K562 (cell line): ENCODE measurements around the gene SCAP. TPM values are rescaled to one million over a fixed set of nuclear protein-coding genes. Genes with fewer than 3 reads are reported as not detected.

Experiments
- CAMTA2 ChIP-seq: fragments of 250-450 bp; sonication (Bioruptor Pico); conservative IDR thresholded peaks from 2 replicates; pipeline ENCODE4 v1.5.1; 2022
- FOXK1 ChIP-seq: sonication (generic); formaldehyde crosslinking; IDR thresholded peaks from 2 replicates; pipeline ENCODE4 v1.8.0; 2022; ENCODE audit warnings: missing genetic modification reagents, mild to moderate bottlenecking, borderline replicate concordance
- LEF1 ChIP-seq: fragments of 450-650 bp; IDR thresholded peaks from 2 replicates; pipeline ENCODE4 v1.6.1; 2016; ENCODE audit warnings: mild to moderate bottlenecking
- ZNF282 ChIP-seq: sonication (generic); formaldehyde crosslinking; IDR thresholded peaks from 2 replicates; pipeline ENCODE4 v1.8.1; 2023; ENCODE audit warnings: missing genetic modification reagents
- ZNF668 ChIP-seq: fragments of 250-450 bp; sonication (Bioruptor Pico); IDR thresholded peaks from 2 replicates; pipeline ENCODE4 v1.8.0; 2022; ENCODE audit warnings: mild to moderate bottlenecking, inconsistent platforms
- polyA plus RNA-seq, 8 experiments: library from polyadenylated mRNA; depleted of rRNA in 4 of 8; stranded (reverse) in 5 of 8; unstranded in 3 of 8; fragments of >200 nt; fragmentation: Nextera tagmentation in 2 of 8; fragmentation: Illumina TruSeq in 1 of 8; extraction: Ambion mirVana in 2 of 8; extraction: Trizol in 1 of 8; gene quantifications; 2 replicates each; pipeline versions ENCODE4 v1.2.1 to v1.2.3, GENCODE V29; 2011 to 2014; ENCODE audit warnings: inconsistent platforms in 1 of 8, missing spikeins in 1 of 8
- total RNA-seq, 7 experiments: library from RNA; depleted of rRNA in 6 of 7; stranded (reverse); fragments of >200 nt in 6 of 7; fragmentation: Illumina TruSeq in 2 of 7; extraction: Trizol in 2 of 7; gene quantifications; 2 replicates each; pipeline versions ENCODE4 v1.2.1 to v1.2.3, GENCODE V29; 2011 to 2021; ENCODE audit warnings: low replicate concordance in 1 of 7
- TF ChIP-seq, protein P1 (sequence below), 2 experiments: fragments of 450-650 bp in 1 of 2; sonication (generic) in 1 of 2; formaldehyde crosslinking in 1 of 2; IDR thresholded peaks; 2 replicates each; pipeline versions ENCODE4 v1.7.1 to v1.9.0; 2016 to 2022; ENCODE audit warnings: inconsistent platforms in 1 of 2, mild to moderate bottlenecking in 1 of 2, missing genetic modification reagents in 1 of 2
- TF ChIP-seq, protein P2 (sequence below), 3 experiments: fragments of 200-800 bp in 1 of 3; fragments of 250-450 bp in 1 of 3; fragments of 450-650 bp in 1 of 3; sonication (Bioruptor Pico) in 1 of 3; sonication (Bioruptor generic) in 1 of 3; formaldehyde crosslinking in 1 of 3; IDR thresholded peaks; 2 replicates each; pipeline versions ENCODE4 v1.6.1 to v1.8.0; 2016 to 2022; ENCODE audit warnings: mild to moderate bottlenecking in 2 of 3, missing genetic modification characterization in 2 of 3, missing compliant biosample characterization in 1 of 3, moderate library complexity in 1 of 3
- TF ChIP-seq, protein P3 (sequence below): fragments of 450-650 bp; IDR thresholded peaks from 2 replicates; pipeline ENCODE4 v1.6.1; 2014; ENCODE audit warnings: low read depth, mild to moderate bottlenecking, moderate library complexity, borderline replicate concordance
- TF ChIP-seq, protein P4 (sequence below): fragments of 450-650 bp; IDR thresholded peaks from 2 replicates; pipeline ENCODE4 v1.6.1; 2017; ENCODE audit warnings: mild to moderate bottlenecking, moderate library complexity

The SCAP gene
- total and polyA plus RNA-seq, 9 of the 15 experiments (the other 6 are each of a cell fraction or from before 2014, with no cell fraction given), result 2.6 to 104 (median 37.8) TPM

DNA sequence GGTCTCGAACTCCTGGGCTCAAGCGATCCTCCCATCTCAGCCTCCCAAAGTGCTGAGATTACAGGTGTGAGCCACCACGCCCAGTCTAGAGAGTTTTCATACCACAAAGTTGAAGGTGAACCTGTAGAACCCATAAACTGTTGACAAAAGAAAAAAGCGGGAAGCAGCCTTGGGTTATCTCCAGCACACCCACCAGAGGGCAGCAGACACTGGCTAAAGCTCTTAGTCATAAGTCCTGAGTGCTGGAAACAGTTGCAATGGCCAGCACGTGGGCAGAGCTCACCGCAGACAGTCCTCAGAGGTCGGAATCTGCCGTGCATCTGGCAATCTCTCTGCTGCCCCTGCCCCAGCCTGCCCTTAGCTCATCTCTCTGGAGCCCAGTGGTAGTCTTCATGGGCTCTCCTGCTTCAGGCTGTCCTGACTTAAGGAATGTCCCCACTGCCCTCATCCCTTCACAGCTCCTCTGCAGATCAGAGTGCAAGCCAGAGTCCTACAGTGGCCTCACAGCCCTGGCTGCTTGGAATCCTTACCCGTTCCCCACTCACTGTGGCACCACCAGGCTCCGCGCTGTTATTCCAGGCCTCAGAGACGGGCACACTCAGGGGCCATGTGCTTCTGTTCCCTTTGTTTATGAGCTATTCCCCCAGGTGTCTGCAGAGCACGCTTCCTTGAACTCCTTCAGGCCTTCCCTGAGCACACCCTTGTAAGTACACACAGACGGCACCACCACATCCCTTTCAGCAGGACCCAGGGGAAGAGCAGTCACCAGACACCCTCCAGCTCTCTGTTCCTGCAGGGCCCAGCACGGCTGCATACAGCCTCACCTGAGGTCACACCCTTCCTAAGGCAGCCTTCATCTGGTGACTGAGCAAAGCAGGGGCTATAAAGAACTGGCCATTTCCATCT, 46.6 kb upstream of the SCAP start (continued):
- TF ChIP-seq, protein P1, sequence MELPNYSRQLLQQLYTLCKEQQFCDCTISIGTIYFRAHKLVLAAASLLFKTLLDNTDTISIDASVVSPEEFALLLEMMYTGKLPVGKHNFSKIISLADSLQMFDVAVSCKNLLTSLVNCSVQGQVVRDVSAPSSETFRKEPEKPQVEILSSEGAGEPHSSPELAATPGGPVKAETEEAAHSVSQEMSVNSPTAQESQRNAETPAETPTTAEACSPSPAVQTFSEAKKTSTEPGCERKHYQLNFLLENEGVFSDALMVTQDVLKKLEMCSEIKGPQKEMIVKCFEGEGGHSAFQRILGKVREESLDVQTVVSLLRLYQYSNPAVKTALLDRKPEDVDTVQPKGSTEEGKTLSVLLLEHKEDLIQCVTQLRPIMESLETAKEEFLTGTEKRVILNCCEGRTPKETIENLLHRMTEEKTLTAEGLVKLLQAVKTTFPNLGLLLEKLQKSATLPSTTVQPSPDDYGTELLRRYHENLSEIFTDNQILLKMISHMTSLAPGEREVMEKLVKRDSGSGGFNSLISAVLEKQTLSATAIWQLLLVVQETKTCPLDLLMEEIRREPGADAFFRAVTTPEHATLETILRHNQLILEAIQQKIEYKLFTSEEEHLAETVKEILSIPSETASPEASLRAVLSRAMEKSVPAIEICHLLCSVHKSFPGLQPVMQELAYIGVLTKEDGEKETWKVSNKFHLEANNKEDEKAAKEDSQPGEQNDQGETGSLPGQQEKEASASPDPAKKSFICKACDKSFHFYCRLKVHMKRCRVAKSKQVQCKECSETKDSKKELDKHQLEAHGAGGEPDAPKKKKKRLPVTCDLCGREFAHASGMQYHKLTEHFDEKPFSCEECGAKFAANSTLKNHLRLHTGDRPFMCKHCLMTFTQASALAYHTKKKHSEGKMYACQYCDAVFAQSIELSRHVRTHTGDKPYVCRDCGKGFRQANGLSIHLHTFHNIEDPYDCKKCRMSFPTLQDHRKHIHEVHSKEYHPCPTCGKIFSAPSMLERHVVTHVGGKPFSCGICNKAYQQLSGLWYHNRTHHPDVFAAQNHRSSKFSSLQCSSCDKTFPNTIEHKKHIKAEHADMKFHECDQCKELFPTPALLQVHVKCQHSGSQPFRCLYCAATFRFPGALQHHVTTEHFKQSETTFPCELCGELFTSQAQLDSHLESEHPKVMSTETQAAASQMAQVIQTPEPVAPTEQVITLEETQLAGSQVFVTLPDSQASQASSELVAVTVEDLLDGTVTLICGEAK (IDR thresholded peaks at IDR 0.05), result no peak; the same call in 1 of the 2 replicates
- TF ChIP-seq, protein P1 (CRISPR knock-in tag; IDR thresholded peaks at IDR 0.05), result no peak
- TF ChIP-seq FOXK1 (CRISPR knock-in tag) (0 out of 2 replicates have a peak, but pooled peaks have one; percentile 45), ZNF282 (CRISPR knock-in tag) (no peak), LEF1 (no peak), ZNF668 (CRISPR knock-in tag) (peak; percentile 44; the same call in 1 of the 2 replicates), CAMTA2 (no peak)
- TF ChIP-seq, protein P2, sequence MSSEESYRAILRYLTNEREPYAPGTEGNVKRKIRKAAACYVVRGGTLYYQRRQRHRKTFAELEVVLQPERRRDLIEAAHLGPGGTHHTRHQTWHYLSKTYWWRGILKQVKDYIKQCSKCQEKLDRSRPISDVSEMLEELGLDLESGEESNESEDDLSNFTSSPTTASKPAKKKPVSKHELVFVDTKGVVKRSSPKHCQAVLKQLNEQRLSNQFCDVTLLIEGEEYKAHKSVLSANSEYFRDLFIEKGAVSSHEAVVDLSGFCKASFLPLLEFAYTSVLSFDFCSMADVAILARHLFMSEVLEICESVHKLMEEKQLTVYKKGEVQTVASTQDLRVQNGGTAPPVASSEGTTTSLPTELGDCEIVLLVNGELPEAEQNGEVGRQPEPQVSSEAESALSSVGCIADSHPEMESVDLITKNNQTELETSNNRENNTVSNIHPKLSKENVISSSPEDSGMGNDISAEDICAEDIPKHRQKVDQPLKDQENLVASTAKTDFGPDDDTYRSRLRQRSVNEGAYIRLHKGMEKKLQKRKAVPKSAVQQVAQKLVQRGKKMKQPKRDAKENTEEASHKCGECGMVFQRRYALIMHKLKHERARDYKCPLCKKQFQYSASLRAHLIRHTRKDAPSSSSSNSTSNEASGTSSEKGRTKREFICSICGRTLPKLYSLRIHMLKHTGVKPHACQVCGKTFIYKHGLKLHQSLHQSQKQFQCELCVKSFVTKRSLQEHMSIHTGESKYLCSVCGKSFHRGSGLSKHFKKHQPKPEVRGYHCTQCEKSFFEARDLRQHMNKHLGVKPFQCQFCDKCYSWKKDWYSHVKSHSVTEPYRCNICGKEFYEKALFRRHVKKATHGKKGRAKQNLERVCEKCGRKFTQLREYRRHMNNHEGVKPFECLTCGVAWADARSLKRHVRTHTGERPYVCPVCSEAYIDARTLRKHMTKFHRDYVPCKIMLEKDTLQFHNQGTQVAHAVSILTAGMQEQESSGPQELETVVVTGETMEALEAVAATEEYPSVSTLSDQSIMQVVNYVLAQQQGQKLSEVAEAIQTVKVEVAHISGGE (CRISPR knock-in tag; IDR thresholded peaks at IDR 0.05), result no peak; a peak in 1 of 6 replicates
- TF ChIP-seq, protein P3, sequence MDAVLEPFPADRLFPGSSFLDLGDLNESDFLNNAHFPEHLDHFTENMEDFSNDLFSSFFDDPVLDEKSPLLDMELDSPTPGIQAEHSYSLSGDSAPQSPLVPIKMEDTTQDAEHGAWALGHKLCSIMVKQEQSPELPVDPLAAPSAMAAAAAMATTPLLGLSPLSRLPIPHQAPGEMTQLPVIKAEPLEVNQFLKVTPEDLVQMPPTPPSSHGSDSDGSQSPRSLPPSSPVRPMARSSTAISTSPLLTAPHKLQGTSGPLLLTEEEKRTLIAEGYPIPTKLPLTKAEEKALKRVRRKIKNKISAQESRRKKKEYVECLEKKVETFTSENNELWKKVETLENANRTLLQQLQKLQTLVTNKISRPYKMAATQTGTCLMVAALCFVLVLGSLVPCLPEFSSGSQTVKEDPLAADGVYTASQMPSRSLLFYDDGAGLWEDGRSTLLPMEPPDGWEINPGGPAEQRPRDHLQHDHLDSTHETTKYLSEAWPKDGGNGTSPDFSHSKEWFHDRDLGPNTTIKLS, result peak; percentile 78
- TF ChIP-seq, protein P4, sequence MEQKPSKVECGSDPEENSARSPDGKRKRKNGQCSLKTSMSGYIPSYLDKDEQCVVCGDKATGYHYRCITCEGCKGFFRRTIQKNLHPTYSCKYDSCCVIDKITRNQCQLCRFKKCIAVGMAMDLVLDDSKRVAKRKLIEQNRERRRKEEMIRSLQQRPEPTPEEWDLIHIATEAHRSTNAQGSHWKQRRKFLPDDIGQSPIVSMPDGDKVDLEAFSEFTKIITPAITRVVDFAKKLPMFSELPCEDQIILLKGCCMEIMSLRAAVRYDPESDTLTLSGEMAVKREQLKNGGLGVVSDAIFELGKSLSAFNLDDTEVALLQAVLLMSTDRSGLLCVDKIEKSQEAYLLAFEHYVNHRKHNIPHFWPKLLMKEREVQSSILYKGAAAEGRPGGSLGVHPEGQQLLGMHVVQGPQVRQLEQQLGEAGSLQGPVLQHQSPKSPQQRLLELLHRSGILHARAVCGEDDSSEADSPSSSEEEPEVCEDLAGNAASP, result no peak
